ENCODE results near the gene ACSS2.

ACSS2 gene, protein sequence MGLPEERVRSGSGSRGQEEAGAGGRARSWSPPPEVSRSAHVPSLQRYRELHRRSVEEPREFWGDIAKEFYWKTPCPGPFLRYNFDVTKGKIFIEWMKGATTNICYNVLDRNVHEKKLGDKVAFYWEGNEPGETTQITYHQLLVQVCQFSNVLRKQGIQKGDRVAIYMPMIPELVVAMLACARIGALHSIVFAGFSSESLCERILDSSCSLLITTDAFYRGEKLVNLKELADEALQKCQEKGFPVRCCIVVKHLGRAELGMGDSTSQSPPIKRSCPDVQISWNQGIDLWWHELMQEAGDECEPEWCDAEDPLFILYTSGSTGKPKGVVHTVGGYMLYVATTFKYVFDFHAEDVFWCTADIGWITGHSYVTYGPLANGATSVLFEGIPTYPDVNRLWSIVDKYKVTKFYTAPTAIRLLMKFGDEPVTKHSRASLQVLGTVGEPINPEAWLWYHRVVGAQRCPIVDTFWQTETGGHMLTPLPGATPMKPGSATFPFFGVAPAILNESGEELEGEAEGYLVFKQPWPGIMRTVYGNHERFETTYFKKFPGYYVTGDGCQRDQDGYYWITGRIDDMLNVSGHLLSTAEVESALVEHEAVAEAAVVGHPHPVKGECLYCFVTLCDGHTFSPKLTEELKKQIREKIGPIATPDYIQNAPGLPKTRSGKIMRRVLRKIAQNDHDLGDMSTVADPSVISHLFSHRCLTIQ

DNA sequence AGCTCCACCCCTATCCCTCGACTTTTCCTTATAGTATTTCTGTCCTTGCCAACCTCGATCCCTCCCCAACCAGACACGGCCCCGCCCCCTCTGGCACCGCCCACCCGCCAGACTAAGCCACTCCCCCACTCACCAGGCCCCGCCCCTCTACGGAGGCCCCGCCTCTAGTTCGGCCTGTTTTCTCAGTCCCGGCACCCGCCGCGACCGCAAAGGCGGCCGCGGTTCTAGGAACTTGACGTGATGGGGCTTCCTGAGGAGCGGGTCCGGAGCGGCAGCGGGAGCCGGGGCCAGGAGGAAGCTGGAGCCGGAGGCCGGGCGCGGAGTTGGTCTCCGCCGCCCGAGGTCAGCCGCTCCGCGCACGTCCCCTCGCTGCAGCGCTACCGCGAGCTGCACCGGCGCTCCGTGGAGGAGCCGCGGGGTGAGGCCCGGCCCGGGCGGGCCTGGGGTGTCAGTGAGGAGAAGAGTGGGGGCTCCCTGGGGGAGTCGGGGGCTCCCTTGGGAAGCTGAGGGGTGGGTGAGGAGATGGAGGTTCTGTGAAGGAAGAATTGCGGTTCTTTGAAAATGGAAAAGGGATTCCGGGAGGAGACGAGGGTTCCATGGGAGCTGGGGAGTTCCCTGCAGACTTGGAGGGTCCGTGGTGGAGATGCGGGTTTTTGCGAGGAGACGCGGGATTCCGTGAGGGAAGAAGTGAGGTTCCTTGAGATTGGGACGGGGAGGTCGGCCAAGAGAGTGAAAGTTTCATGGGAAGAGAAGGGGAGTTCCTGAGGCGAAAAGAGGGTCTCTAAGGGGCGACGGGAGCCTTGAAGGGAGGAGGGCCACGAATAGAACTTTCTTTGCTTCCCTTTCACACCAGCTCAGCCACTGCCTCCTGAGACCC lies at the start of gene ACSS2:
ACSS2 (plus strand) TSS at position 207 of the 877 bp plus-strand sequence; CDS start at position 241, 34 bp downstream.
- DNase-seq = no peak

DNA sequence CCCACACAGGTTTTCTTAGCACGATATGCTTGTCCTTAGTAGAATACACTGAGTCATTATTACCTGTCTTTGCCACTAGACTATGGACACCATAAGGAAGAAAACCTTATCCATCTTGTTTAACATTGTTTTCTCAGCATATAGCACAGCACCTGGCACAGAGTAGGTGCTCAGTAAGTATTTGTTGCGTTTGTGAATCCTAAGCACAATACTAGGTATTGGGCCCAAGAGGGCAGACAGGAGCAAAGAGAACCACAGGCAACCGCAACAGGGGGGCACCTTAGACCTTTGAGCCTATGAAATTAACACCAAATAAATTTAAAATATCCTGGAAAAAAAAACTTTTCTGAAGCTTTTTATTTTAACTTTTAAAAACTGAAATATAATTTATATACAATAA lies 47.2 kb upstream of the ACSS2 start:
- DNase-seq = no peak

DNA sequence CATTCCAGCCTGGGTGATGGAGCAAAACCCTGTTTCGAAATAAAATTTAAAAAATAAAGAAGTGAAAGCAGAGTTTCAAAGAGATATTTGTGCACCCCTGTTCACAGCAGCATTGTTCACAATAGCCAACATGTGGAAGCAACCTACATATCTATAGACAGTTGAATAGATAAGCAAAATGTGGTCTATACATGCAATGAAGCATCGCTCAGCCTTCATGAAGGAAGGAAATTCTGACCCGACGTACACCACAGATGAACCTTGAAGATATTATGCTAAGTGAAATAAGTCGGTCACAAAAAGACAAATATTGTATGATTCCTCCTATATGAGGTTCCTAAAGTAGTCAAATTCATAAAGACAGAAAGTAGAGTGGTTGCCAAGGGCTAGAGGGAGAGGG lies 44.5 kb upstream of the ACSS2 start:
- DNase-seq = no peak

DNA sequence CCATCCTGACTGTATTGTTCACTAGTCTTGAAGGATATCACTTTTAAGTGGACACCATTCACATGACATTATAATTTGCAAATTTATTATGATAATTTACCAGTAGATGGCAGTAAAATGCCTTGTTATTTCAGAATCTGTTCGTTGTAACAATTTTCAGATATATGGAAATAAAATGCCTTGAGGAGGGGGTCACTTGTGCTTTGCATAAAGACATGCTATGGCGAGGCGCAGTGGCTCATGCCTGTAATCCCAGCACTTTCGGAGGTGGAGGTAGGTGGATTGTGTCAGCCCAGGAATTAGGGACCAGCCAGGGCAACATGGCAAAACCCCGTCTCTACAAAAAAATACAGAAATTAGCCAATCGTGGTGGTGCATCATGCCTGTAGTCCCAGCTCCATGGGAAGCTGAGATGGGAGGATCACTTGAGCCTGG lies 41.9 kb upstream of the ACSS2 start:
- DNase-seq = peak; percentile 38

DNA sequence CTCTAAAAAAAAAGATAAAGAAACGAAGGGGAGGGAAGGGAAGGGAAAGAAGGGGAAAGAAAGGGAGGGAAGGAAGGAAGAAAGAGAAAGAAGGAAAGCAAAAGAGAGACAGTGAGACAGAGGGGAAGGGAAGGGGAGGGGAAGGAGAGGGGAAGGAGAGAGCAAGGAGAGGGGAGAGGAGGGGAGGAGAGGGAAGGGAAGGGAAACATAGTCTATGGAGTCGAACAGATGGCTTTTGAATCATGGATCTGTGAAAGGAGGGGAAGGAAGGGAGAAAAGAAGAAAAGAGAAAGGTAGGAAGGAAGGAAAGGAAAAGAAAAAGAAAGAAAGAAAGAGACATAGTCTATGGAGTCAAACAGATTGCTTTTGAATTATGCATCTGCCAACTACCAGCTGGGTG lies 34.3 kb upstream of the ACSS2 start:
- DNase-seq = no peak

DNA sequence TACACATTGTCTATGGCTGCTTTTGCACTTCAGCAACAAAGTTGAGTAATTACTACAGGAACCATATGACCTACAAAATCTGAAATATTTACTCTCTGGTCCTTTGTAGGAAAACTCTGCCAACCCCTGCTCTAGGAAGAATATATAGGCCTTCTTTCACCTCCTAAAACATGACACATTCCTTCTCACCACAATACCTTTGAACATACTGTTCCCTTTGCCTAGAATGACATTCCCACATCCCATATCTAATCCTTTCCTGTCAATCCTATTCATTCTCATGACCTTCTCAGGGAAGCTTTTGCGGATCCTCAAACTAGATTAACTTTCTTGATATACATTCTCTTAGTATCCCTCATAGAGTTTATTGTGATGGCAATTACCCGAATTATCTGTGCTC lies 33.0 kb upstream of the ACSS2 start:
- no peak for DNase-seq

DNA sequence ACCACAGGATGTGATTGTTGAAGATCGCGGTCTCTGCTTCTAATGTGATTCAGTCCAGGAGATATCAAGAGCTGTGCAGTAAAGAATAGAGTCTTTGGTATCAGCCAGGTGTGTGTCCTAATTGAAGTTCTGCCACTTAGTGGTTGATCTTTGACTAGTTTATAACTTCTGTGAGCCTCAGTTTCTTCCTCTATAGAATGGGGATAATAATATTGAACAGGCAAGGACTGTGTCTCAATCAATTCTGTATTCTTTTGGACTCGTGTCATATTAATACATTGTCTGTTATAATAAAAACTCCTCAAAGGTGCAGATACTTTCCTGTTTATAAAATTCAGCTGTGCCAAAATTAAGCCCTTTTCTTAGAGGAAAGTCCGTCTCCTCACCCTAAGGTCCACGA lies 27.8 kb upstream of the ACSS2 start:
- no peak for DNase-seq

DNA sequence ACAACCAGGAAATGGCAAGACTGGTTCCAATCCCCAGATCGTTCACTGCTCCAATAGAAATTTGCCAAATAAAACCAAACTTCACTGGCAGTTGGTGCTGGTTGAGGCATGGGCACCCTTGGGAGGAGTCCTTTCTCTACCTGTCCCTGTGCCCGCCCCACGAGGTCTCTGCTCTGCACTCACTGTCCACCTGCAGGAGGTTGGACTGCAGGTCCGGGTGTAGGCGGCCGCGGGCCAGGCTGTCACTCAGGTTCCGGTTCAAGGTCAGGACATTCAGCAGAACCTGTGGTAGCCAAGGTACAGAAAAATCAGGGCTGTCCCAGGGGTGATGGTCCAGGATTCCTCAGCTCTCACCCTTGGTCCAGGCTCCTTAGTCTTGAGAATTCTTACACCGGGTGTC lies 26.6 kb upstream of the ACSS2 start:
- no peak for DNase-seq

DNA sequence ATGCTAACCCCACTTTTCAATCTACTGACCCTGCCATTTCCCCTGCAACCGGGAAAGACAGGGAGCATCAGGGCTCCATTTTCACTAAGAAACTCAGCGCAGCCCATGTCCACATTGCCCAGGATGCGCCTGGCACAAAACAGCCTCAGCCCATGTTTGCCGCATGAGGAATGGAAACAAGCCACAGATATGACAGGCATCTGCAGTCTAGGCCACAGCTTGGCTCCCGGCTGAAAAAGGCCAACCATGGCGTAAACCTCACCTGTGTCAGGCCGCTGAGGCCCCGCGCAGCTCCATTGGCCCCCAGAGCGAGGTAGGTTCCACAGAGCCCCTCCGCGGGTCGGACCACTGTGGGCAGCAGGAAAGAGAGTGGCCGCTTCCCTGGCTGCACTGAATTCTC lies 25.4 kb upstream of the ACSS2 start:
- DNase-seq = no peak

DNA sequence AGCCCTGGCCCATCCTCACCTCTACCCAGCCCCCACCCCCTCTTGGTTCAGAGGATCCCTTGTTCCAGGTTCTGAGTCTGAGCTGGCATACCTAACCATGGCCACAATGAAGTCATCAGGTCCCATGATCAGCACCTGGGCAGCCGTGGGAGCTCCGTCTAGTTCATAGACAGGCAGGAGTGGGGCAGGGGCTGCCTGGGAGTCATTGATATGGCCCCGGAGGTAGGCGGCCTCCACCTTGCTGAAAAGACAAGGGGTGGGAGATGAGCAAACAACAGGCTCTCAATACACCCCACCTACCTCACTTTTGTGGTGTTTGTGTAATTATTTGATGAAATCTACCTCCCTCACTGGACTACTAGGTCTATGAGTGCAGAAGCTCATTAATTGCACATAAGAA lies 24.1 kb upstream of the ACSS2 start:
- no peak for DNase-seq

DNA sequence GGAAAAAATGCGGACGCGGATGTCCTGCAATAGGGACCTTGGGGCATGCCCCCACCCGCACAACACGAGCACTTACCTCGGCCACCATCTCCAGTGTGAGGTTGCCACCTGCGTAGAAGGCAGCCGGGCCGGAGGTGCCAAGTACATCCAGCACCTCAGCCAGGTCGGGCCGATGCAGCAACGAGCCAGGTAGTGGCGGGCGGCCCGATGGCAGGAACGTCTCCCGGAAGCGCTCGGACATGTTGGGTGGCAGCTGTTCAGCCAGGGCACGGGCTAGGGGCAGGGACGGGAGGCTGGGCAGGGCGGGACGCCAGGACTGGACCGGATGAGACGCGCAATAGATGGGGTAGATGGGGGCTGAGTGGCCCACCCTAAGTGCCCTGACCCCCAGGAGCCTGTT lies 17.0 kb upstream of the ACSS2 start:
- DNase-seq = no peak

DNA sequence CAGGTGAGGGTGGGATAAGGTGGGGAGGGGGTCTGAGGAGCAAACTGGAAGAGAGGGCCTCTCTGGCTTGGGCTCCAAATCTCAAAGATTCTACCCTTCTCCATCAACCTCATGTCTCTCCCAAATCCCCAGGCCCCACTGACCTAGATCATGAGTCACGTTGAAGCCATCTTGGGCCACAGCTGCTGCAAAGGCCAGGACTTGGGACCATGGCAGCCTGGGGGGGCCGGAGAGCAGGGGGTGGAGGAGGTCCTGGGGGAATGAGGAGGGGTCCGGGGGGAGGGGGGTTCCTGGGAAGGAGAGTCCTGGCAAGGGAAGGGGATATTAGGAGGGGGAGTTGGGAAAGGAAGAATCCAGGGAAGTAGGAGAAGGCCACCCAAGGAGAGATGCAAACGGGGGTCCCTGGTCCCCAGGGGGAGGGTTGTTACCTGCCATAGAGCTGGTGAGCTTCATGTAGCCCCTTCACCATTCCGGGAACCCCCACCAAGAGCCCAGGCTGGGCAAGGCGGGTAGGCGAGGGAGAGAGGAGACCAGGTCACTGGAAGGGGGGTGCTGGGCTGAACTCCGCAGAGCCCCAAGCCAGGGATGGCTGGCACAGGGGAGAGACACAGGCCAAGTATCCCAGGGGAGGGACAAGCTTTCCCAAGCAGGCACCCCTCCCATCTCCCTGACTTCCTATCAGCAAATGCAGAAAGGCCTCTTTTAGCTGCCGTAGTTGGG lies 16.4 kb upstream of the ACSS2 start:
- DNase-seq = no peak

DNA sequence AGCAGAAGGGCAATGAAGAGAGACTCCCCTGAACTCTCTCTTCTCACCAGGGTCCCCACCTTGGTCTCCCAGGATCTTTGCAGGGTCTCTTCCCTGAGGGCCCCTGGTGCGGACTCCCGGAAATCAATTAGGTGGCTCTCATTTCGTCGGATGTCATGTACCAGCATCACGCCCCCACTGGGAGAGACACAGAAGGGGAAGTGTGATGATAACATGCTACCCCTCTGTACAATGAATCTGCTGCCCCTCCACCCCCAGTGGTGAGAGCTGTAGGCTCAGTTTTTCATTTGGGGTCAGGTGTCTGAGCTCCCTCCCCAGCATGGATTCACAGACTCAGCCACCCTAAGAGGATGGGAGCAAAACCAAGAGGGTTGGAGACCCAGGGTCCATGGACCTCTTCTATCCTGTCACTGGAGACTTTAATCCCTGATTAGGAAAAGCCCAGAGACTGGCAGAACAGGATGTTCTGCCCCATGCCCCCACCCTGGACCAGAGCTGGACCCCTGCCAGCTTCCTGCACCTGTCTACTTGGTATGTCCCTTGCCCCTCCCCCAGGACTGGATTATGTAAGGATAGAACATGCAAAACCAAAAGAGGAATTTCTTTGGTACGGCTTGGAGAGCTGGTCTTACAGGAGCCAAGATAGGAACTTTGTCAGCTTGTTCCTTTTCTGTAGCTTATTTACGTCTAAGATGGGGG lies 14.9 kb upstream of the ACSS2 start:
- no peak for DNase-seq

DNA sequence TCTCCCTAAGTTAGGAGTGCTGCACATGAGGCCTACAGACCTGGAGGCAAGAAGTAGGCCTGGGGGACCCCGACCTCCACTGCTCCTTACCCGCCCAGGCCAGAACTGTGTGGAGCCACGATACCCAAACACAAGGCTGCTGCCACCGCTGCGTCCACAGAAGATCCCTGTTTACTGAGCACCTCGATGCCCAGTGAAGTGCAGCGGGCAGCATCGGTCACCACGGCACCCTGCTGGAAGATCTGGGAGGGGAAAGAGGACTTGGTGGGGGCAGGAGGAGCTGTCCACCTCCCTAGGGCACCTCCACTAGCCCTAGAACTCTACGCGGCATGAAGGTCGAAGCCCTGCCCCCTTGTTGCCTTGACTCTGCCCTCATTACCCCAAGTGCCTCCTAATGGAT lies 13.7 kb upstream of the ACSS2 start:
- DNase-seq = no peak

DNA sequence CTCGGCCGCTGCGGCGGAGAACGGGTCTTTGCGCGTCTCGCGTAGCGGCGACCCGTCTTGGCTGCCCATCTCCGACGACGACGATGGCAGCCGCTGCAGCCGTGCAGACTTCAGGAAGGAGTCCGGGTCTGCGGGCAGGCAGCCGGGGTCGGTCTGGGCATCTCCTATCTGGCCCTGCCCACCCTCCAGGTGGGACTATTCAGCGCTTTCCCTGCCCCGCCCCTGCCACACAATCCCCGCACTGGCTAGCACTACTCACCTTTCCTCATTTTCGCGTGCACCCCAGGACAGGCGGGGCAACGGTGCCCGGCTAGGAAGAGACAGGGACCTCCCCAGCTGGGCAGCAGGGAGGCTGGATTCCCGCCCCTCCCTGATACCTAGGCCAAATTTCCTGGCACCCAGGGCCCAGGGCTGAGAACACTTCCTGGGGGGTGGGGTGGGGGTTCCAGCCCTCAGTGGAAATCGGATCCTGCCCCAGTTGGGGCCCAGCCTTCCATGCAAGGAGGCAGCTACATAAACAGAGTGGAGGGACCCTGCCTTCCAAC lies 12.9 kb upstream of the ACSS2 start:
- no peak for DNase-seq

DNA sequence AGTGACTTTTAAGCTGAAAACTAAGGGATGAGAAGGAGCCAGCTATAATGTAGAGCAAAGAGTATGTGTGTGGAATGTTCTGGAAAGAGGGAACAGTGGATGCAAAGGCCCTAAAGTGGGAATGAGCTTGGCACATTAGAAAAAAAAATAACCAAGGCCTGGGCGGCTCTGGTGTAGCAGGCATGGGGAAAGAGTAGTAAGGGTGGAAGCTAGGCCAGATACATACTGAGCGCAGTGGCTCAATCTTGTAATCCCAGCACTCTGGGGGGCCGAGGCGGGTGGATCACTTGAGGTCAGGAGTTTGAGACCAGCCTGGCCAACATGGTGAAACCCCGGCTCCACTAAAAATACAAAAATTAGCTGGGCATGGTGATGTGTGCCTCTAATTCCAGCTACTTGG lies 12.2 kb upstream of the ACSS2 start:
- DNase-seq = no peak

DNA sequence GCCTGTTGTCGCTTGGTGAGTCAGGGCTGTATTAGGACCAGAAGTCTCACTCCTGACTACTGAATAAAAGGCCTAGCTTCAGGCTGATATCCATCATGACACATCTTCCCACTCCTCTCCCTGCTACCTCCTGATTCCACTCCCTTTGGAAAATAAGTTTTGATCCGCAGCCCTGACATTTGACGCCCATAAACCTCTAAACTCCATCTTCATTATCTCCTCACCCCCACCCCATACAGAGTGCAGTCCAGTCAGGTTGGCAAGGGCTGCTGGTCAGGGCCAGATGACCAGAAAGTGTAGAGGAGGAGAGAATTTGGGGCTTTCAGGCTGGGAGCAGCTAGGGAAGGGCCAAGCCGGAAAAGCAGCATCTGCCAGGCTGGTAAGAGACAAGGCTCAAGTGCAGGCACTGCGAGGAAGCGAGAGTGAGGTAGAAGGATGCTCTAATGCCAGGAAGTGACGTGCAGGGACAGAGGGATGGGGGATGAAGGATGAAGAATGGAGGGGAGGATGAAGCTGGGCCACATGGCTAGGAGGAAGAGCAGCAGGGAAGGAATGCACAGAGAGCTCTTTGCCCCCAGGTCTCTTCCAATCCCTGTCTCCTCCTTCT lies 5.0 kb upstream of the ACSS2 start:
- DNase-seq = no peak

DNA sequence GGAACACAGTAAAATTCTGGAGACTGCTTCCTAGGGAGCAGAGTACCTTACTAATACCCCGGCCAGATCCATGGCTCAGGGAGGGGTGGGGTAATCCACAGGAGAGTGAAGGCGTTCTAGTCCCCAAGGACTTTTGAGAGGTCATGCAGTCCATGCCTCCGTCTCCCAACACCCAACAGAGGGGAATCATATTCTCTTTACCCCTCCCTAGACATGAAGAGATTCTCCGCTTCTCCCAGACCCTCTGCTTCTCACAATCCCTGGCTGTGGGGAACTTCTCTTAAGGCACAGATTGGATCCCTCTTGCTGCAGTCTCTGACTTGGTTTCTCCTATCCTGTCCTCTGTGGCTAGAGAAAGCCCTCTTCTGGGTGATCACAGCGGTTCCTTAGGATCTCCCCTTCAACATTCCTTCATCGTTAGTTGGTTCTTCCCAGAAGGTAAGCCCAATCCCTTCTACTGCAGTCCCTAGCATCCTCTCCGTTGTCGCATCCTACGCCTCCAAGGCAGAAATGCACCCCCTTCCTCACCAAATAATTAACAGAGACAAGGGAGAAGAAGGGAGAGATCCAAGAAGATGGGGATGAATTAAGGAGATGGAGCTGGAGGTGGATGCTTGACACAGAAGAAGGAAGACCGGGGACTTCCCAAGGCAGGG lies 4.3 kb upstream of the ACSS2 start:
- no peak for DNase-seq

DNA sequence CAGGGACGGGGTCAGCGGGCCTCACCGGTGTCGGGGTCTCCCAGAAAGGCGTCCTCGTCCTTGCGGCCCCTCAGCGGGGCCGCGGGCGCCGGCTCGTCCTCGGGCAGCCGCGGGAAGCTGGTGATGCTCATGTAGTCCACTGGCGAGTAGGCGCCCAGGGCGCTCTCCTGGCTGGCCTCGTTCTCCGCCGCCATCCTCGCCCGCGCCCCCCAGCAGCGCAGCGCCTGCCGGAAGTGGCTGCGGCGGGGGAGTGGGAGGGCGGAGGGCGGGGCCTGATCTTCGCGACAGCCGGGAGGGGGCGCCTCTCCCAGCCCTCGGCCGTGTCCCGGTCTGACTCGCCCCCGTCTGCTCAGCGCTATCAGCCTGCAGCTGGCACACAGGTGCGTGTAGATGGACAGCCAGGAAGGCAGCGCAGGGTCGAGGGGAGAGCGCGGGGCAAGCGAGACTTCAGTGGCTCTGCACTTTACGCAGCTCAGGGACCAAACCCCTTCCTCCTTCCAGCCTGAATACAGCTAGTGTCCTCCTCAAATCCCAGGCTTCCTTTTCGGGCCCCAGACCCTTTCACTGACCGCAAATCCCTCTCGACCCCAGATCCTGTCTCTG lies 3.7 kb upstream of the ACSS2 start, which contains the start of gene GGT7:
GGT7 (minus strand) TSS at position 235 of the 603 bp plus-strand sequence; CDS start at position 194, 41 bp downstream.
- peak; percentile 91 for DNase-seq

DNA sequence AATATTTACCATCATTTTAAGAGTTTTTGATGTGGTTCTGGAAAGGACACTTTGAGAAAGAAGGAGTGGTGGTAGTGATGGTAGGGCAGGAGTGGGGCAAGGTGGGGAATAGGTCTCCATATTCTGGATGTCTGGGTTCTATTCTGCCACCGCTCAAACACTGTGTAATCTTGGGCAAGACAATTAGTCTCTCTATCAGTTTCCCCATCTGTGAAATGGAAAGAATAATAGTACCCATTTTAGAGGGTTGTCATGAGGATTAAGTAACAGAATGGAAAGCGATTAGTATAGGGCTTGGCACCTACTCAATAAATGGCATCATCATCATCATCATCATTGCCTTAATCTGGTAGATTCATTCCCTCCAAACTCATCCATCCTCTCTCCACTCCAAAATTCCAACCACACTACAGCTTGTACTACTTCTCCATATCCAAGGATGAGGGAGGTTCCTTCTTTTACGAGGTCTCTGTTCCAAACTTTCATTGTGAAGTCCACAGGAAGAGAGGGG lies 2.8 kb upstream of the ACSS2 start:
- no peak for DNase-seq

Measured in RPMI8226 (cell line).